ENCODE measurements around the gene LAMC3. TPM values are rescaled to one million over a fixed set of nuclear protein-coding genes. Genes with fewer than 3 reads are reported as not detected.

Gene LAMC3
- total RNA-seq, 1 donor from 2014 or later = 0.20 TPM

DNA sequence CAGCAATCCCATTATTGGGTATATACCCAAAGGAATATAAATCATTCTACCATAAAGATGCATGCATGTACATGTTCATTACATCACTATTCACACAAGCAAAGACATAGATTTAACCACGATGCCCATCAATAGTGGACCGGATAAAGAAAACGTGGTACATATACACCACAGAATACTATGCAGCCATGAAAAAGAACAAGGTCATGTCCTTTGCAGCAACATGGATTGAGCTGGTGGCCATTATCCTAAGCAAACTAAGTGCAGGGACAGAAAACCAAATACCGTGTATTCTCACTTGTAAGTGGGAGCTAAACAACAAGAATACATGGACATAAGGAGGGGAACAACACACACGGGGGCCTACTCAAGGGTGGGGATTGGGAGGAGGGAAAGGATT, 33.8 kb upstream of the LAMC3 start:
- no peaks in the 10 kb centered on the region for H3K9me3 Mint-ChIP-seq (ENCODE audit: unreplicated experiment)
- H3K27ac ChIP-seq (ENCODE audit: low read depth, low read length) = no peak overlapping the region

DNA sequence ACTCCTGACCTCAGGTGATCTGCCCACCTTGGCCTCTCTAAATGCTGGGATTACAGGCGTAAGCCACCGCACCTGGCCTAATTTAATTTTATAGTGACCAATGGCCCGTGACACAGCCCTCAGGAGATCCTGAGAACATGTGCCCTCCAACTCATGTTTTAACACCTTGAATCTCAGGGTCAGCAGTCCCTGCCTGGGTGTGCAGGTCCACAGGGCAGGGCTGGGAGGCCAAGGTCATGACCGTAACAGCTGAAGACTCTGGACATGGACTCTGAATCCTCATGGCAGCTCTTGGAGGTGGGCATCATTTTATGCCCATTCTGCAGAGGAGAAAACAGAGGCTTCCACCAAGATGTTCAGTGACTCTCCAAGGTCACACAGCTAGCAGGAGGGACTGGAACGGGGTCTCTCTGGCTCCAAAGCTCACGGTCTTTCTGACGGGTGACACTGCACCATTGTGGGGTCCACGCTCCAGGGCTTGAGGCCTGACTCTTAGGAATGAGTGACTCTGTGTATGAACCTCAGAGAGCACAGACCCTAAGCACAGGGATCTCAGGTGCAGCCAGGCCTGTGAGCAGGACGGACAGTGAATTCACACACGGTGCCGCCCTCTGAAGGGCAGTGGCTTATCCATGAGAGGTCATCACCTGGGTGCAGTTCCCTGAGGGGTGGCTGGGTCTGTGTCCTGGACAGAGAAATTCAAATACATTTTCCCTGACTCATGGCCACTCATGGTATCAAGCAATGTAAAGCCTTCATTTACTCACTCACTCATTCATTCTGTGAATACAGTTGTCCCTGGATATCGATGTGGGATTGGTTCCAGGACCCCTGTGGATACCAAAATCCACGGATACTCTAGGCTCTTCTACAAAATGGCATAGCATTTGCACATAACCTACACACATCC, 32.8 kb upstream of the LAMC3 start:
- Mint-ChIP-seq H3K36me3 (ENCODE audit: low read depth, unreplicated experiment) (no peaks in the 10 kb centered on the region), H3K27ac (ENCODE audit: unreplicated experiment) (no peak overlapping the region), H3K27me3 (ENCODE audit: low read depth, unreplicated experiment) (peaks cover 49% of the 10 kb centered on the region), H3K4me3 (ENCODE audit: unreplicated experiment) (no peak overlapping the region), H3K4me1 (ENCODE audit: low read depth, unreplicated experiment) (no peaks in the 10 kb centered on the region), H3K9me3 (ENCODE audit: unreplicated experiment) (no peaks in the 10 kb centered on the region)
- no peaks in the 10 kb centered on the region for H3K9me3 ChIP-seq (ENCODE audit: insufficient read depth, low read depth, low read length)
- no peak overlapping the region for H2AFZ ChIP-seq (ENCODE audit: low read depth, low read length)
- H3K27ac ChIP-seq (ENCODE audit: low read depth, low read length) = no peak overlapping the region
- H3K4me2 ChIP-seq (ENCODE audit: low read length) = no peak overlapping the region
- FAIRE-seq (no peak), DNase-seq (ENCODE audit: low read depth) (no peak)
- H3K79me2 ChIP-seq (ENCODE audit: insufficient read depth, low read length) = no peaks in the 10 kb centered on the region
- no peak overlapping the region for H3K9ac ChIP-seq (ENCODE audit: low read length)
- no peaks in the 10 kb centered on the region for H3K4me1 ChIP-seq (ENCODE audit: insufficient read depth, low read length)
- peaks cover 30% of the 10 kb centered on the region for H3K27me3 ChIP-seq (ENCODE audit: insufficient read depth, low read length)
- no peaks in the 10 kb centered on the region for H3K36me3 ChIP-seq (ENCODE audit: insufficient read depth, low read length)
- no peak for TF ChIP-seq EZH2 (IDR thresholded peaks at IDR 0.05; ENCODE audit: insufficient read depth, low read length)
- TF ChIP-seq, protein P1, sequence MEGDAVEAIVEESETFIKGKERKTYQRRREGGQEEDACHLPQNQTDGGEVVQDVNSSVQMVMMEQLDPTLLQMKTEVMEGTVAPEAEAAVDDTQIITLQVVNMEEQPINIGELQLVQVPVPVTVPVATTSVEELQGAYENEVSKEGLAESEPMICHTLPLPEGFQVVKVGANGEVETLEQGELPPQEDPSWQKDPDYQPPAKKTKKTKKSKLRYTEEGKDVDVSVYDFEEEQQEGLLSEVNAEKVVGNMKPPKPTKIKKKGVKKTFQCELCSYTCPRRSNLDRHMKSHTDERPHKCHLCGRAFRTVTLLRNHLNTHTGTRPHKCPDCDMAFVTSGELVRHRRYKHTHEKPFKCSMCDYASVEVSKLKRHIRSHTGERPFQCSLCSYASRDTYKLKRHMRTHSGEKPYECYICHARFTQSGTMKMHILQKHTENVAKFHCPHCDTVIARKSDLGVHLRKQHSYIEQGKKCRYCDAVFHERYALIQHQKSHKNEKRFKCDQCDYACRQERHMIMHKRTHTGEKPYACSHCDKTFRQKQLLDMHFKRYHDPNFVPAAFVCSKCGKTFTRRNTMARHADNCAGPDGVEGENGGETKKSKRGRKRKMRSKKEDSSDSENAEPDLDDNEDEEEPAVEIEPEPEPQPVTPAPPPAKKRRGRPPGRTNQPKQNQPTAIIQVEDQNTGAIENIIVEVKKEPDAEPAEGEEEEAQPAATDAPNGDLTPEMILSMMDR (IDR thresholded peaks at IDR 0.05; ENCODE audit: insufficient read depth, low read depth, low read length) = no peak
- no peak overlapping the region for H3K4me3 ChIP-seq (ENCODE audit: insufficient read depth, low read depth, low read length)
- no peaks in the 10 kb centered on the region for H4K20me1 ChIP-seq (ENCODE audit: insufficient read depth, low read length)

More for the DNA sequence above, 33.8 kb upstream of the LAMC3 start:
- H3K9me3 ChIP-seq (ENCODE audit: insufficient read depth, low read depth, low read length) = no peaks in the 10 kb centered on the region
- H3K79me2 ChIP-seq (ENCODE audit: insufficient read depth, low read length) = no peaks in the 10 kb centered on the region
- FAIRE-seq (no peak), DNase-seq (ENCODE audit: low read depth) (no peak)
- H2AFZ ChIP-seq (ENCODE audit: low read depth, low read length) = no peak overlapping the region
- H3K9ac ChIP-seq (ENCODE audit: low read length) = no peak overlapping the region
- Mint-ChIP-seq H3K4me3 (ENCODE audit: unreplicated experiment) (no peak overlapping the region), H3K4me1 (ENCODE audit: low read depth, unreplicated experiment) (no peaks in the 10 kb centered on the region), H3K36me3 (ENCODE audit: low read depth, unreplicated experiment) (no peaks in the 10 kb centered on the region), H3K27me3 (ENCODE audit: low read depth, unreplicated experiment) (peaks cover 41% of the 10 kb centered on the region), H3K27ac (ENCODE audit: unreplicated experiment) (no peak overlapping the region)
- no peak for TF ChIP-seq EZH2 (IDR thresholded peaks at IDR 0.05; ENCODE audit: insufficient read depth, low read length)
- TF ChIP-seq, protein P1 (IDR thresholded peaks at IDR 0.05; ENCODE audit: insufficient read depth, low read depth, low read length) = no peak
- H3K27me3 ChIP-seq (ENCODE audit: insufficient read depth, low read length) = peaks cover 30% of the 10 kb centered on the region
- no peaks in the 10 kb centered on the region for H4K20me1 ChIP-seq (ENCODE audit: insufficient read depth, low read length)
- no peak overlapping the region for H3K4me2 ChIP-seq (ENCODE audit: low read length)
- H3K36me3 ChIP-seq (ENCODE audit: insufficient read depth, low read length) = no peaks in the 10 kb centered on the region
- H3K4me1 ChIP-seq (ENCODE audit: insufficient read depth, low read length) = no peaks in the 10 kb centered on the region
- H3K4me3 ChIP-seq (ENCODE audit: insufficient read depth, low read depth, low read length) = no peak overlapping the region

DNA sequence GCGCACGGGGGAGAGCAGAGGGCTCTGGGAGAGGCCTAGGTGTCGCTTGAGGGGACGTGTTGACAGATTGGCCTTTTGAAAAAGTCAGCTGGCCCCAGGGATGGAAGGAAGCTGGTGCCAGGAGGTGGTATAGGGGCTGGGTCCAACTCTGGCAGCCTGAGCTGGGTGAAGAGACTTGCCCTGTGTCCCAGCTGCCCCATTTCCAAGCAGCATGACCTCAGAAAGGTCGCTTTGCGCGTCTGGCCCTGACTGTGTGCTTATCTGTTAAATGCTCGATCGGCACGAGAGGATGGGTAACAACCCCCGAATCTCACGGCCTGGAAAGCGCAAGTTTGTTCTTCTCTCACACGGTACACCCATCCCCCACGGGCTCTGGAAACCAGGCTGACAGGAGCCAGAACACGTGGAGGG, 31.2 kb upstream of the LAMC3 start:
- Histone ChIP-seq H3K4me2 (ENCODE audit: low read length) (no peak overlapping the region), H3K79me2 (ENCODE audit: insufficient read depth, low read length) (no peaks in the 10 kb centered on the region), H3K36me3 (ENCODE audit: insufficient read depth, low read length) (no peaks in the 10 kb centered on the region), H3K9me3 (ENCODE audit: insufficient read depth, low read depth, low read length) (no peaks in the 10 kb centered on the region), H4K20me1 (ENCODE audit: insufficient read depth, low read length) (no peaks in the 10 kb centered on the region), H3K4me3 (ENCODE audit: insufficient read depth, low read depth, low read length) (no peak overlapping the region), H3K27me3 (ENCODE audit: insufficient read depth, low read length) (peaks cover 16% of the 10 kb centered on the region), H3K4me1 (ENCODE audit: insufficient read depth, low read length) (no peaks in the 10 kb centered on the region), H2AFZ (ENCODE audit: low read depth, low read length) (no peak overlapping the region), H3K9ac (ENCODE audit: low read length) (no peak overlapping the region), H3K27ac (ENCODE audit: low read depth, low read length) (no peak overlapping the region)
- no peak for DNase-seq (ENCODE audit: low read depth)
- FAIRE-seq = no peak
- Mint-ChIP-seq H3K9me3 (ENCODE audit: unreplicated experiment) (no peaks in the 10 kb centered on the region), H3K36me3 (ENCODE audit: low read depth, unreplicated experiment) (no peaks in the 10 kb centered on the region), H3K4me1 (ENCODE audit: low read depth, unreplicated experiment) (no peaks in the 10 kb centered on the region), H3K4me3 (ENCODE audit: unreplicated experiment) (no peak overlapping the region), H3K27ac (ENCODE audit: unreplicated experiment) (no peak overlapping the region), H3K27me3 (ENCODE audit: low read depth, unreplicated experiment) (peaks cover 42% of the 10 kb centered on the region)
- TF ChIP-seq, protein P1 (IDR thresholded peaks at IDR 0.05; ENCODE audit: insufficient read depth, low read depth, low read length) = no peak
- no peak for TF ChIP-seq EZH2 (IDR thresholded peaks at IDR 0.05; ENCODE audit: insufficient read depth, low read length)

All from astrocyte (in vitro differentiated cells and primary cell).